NCI-H2227 (cell line): ENCODE measurements around the gene RTKN2.

ENCODE experiments used
- DNase-seq: peaks from one replicate; lab custom pipeline; 2025; ENCODE audit not compliant: unreplicated experiment; lab: John Stamatoyannopoulos, UW

The RTKN2 gene

GRCh38 chr10:62230344-62231121 lies 38.1 kb downstream of the RTKN2 start:
- no peak for DNase-seq

- no peak for DNase-seq
Observed at GRCh38 chr10:62225362-62225761, 43.3 kb downstream of the RTKN2 start.

DNA sequence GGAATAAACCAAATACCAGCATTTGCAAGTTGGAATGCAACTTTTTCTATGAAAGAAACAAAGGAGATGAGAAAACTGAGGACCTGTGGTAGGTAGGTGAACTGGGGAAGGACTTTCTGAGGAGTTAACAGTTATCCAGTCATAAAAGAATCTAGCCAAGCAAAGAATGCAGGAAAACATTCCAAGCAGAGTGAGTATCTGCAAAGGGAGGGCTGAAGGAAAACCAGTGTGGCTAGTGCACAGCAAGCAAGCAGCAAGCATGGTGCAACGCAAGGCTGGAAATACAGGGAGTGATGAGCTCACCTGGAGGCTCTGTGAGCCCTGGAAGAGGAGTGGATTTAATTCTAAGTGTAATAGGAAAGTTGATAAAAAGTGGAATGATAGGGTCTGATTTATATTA lies 44.0 kb downstream of the RTKN2 start:
- no peak for DNase-seq

DNA sequence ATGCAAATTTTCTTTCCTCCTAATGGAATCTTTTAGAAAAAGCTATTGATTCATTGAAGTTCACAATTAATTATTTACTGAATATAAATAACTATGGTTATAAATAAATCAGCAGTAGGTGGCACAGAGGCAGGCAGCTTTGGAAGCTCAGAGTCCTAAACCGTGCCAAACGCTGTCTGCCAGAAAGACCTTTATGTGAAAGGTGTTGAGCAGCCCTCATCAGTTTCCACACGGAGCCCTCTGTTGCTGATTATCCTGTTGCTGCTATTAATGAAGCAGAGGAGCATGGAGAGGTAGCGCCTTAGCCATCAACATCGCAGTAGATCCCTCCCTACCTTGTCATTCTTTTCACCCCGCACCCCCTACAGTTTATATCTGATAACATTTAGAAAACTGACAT lies 51.0 kb downstream of the RTKN2 start:
- no peak for DNase-seq

- no peak for DNase-seq
Observed at GRCh38 chr10:62214364-62214874, 54.2 kb downstream of the RTKN2 start.

DNA sequence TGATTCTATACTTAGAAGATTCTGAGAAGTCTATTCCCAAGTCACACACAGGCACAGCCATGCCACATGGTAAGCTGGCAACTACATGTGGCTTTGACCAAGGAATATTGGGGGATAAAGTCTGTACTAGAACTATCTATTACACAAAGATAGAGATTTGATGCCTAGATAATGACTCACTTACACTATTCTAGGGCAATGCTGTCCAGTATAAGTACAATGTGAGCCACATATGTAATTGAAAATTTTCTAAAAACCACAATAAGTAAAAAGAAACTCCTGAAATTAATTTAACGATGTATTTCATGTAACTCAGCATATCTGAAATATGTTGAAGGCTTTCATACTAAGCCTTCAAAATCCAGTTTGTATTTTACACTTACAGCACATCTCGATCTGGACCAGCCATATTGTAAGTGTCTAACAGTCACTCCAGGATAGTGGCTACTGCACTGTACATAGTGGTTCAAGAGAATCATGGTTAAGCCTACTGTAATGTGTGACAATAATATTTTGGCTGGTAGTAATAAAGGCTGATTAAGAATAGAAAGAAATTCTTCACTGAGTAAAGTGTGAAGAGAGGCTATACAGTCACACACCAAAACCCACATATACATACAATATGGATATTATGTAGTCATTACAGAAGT lies 62.8 kb downstream of the RTKN2 start:
- no peak for DNase-seq

GRCh38 chr10:62199584-62199983 lies 69.1 kb downstream of the RTKN2 start:
- DNase-seq, result no peak

GRCh38 chr10:62196528-62196927 lies 72.1 kb downstream of the RTKN2 start:
- DNase-seq, result no peak

DNA sequence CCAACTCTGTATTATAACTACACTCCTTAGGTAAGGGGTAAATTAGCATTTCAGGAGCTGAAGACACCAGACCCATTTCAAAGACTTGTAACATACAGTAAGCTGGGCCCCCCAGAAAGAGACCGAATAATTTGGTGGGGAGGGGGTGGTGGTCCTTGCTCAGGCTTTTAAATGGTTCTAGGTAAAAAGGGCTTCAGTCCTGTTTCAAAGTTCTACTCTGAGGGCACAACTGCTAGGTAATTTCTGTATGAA lies 73.0 kb downstream of the RTKN2 start:
- DNase-seq, result no peak

- no peak for DNase-seq
Observed at GRCh38 chr10:62194924-62195674, 73.5 kb downstream of the RTKN2 start.

DNA sequence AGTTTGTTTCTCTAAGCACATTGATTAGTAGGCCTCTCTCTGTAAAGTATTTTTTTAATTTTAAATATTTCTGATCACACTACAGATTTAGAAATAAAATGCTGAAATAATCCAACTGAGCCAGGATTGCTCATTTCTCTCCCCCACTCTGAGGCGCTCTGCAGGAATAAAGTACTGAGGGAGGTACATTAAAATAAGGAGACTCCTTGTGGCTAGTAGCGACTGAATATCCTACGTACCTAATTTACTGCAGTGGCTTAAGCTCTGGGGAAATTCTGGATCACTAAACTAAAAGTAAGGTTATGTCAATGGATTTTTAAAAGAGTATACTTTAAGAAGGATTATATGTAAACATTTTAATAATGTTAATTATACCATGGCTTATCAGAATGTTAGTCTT lies 75.2 kb downstream of the RTKN2 start:
- DNase-seq, result no peak

DNA sequence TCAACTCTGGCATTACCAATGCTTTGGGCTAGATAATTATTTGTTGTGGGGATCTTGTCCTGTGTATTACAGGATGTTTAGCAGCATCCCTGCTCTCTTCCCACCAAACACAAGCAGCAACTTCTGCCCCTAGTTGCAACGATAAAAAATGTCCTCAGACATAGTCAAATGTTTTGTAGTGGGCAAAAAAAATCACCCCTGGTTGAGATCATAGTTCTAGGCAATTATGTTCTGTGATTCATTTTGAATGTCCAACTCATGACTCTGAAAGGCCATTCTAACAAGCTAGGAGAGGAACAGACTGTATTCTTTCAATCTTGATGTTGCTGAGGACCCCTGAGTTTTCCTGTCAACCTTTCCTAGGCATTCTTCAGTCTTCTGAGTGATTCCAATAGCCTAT lies 79.5 kb downstream of the RTKN2 start:
- DNase-seq, result no peak

GRCh38 chr10:62188021-62188616 lies 80.5 kb downstream of the RTKN2 start:
- no peak for DNase-seq

DNA sequence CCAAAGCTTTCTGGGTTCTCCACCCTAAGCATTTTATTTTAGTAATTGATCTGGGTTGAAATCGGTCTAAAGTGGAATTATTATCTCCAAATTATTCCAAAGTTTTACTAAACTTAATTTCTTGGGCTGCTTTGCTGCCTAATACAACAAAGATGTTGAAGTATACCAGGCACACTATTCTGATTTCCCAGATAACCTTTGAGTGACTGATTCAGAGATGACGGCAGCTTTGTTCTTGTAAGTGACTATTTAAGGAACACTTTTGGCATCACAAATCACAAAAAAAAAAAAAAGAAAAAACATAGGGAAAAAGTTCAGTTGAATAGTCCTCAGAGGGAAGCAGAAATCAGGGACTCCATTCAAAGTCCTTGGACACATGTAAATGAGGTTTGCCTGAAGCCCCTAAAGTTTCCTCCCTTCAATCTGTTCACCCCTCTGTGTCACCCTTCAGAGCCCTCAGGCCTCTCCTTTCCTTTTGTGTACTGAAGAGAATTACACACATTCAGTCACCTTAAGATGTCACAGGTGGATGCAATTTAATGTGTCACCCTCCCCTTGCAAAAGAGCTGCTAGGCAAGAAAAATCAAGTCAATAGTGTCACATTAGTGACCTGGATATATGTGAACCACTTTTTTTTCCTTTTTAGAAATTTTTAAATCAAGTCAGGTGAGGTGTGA lies 81.5 kb downstream of the RTKN2 start:
- no peak for DNase-seq

- DNase-seq, result no peak
Observed at GRCh38 chr10:62185919-62186692, 82.5 kb downstream of the RTKN2 start.

GRCh38 chr10:62183857-62184795 lies 84.5 kb downstream of the RTKN2 start:
- DNase-seq, result no peak

DNA sequence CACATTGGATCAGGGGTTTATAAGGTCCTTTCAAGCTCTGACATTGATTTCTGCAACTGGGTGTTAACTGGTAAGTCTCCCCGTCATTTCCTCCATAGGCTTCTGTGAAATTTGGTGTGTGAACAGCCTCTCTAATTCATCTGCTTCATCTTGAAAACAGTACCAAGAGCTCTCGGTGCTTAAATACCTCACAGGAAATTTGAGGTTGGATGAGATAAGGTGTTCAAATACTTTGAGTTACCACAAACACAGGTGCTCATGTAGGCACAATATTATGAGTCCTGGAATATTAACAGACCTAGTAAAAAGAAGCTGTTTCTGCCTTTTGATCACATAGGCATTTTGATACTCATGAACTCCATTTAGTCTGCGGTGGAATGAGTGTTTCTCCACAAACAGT lies 85.2 kb downstream of the RTKN2 start:
- DNase-seq, result no peak

GRCh38 chr10:62182595-62182994 lies 86.0 kb downstream of the RTKN2 start:
- no peak for DNase-seq

DNA sequence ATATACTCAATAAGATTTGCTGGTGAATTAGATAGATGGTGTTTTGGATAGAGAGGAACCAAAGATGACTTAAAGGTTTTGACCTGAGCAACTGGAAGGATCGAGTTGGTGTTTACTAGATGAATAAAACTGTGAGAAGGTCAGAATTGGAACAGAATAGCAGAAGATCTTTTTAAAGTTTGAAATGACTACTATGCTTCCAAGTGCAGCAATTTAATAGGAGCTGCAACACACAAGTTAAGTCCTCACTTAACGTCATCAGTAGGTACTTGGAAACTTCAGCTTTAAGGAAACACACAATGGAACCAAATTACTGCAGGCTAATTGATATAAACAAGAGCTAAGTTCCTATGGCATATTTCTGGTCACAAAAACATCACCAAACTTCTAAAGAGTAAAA lies 86.5 kb downstream of the RTKN2 start:
- DNase-seq, result no peak
